SK-N-SH (cell line): ENCODE measurements around the gene RB1.

Experiments used
- FOXJ3 ChIP-seq: sonication (generic); formaldehyde crosslinking; IDR thresholded peaks from 2 replicates; pipeline ENCODE4 v1.5.1; 2020; ENCODE audit warnings: mild to moderate bottlenecking, missing genetic modification reagents
- NRF1 ChIP-seq: IDR thresholded peaks from 2 replicates; pipeline ENCODE4 v1.6.1; 2012; ENCODE audit warnings: low read depth, mild to moderate bottlenecking, low read length
- SIN3A ChIP-seq: IDR thresholded peaks from 2 replicates; pipeline ENCODE4 v1.6.1; 2012; ENCODE audit warnings: low read depth, mild to moderate bottlenecking, low read length, moderate library complexity, borderline replicate concordance
- YY1 ChIP-seq: IDR thresholded peaks from 2 replicates; pipeline ENCODE4 v1.4.0; 2012; ENCODE audit warnings: low read depth, mild to moderate bottlenecking
- TF ChIP-seq, protein P1 (sequence below): fragments of 200-600 bp; sonication (generic); IDR thresholded peaks from 2 replicates; pipeline ENCODE4 v1.6.1; 2017; ENCODE audit warnings: antibody characterized with exemption, mild to moderate bottlenecking, moderate library complexity

DNA sequence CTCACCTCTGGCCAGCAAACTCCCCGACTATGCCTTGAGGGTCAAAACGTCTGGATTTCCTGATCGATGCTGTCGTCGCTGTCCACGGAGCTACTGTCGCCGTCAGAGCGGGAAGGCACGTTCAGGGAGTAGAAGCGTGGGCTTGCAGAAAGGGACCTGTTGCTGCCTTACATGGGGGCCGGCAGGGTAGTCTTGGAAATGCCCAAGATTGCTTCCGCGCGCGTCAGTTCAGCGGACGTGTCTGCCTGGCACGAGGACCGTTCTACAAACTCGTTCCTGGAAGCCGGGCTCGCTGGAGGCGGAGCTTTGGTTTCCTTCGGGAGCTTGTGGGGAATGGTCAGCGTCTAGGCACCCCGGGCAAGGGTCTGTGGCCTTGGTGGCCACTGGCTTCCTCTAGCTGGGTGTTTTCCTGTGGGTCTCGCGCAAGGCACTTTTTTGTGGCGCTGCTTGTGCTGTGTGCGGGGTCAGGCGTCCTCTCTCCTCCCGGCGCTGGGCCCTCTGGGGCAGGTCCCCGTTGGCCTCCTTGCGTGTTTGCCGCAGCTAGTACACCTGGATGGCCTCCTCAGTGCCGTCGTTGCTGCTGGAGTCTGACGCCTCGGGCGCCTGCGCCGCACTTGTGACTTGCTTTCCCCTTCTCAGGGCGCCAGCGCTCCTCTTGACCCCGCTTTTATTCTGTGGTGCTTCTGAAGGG, 15.4 kb downstream of the RB1 start:
- TF ChIP-seq, protein P1, sequence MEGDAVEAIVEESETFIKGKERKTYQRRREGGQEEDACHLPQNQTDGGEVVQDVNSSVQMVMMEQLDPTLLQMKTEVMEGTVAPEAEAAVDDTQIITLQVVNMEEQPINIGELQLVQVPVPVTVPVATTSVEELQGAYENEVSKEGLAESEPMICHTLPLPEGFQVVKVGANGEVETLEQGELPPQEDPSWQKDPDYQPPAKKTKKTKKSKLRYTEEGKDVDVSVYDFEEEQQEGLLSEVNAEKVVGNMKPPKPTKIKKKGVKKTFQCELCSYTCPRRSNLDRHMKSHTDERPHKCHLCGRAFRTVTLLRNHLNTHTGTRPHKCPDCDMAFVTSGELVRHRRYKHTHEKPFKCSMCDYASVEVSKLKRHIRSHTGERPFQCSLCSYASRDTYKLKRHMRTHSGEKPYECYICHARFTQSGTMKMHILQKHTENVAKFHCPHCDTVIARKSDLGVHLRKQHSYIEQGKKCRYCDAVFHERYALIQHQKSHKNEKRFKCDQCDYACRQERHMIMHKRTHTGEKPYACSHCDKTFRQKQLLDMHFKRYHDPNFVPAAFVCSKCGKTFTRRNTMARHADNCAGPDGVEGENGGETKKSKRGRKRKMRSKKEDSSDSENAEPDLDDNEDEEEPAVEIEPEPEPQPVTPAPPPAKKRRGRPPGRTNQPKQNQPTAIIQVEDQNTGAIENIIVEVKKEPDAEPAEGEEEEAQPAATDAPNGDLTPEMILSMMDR: no peak
- no peak for TF ChIP-seq YY1
- TF ChIP-seq NRF1: no peak
- no peak for TF ChIP-seq FOXJ3
- TF ChIP-seq SIN3A: no peak
